22Rv1 (cell line): ENCODE results near the gene ACOXL.
"Not testable (repeated sequence)": the region's sequence is repeated elsewhere in the genome, so short reads cannot be mapped to it uniquely, and the experiment has no call there.

Source experiments
- H3K27ac ChIP-seq: fragments of 450-650 bp; 2 replicates; pipeline ENCODE4 v1.5.1; 2017
- CTCF ChIP-seq: fragments of 450-650 bp; IDR thresholded peaks from 2 replicates; pipeline ENCODE4 v1.5.1; 2017; ENCODE audit warnings: mild to moderate bottlenecking
- ZFX ChIP-seq: fragments of 450-650 bp; IDR thresholded peaks from 2 replicates; pipeline ENCODE4 v1.6.1; 2017; ENCODE audit warnings: antibody characterized with exemption, borderline replicate concordance

Gene ACOXL

GRCh38 chr2:110959198-110959597 lies 226.8 kb downstream of the ACOXL start:
- no peak overlapping the region for H3K27ac ChIP-seq
- TF ChIP-seq CTCF (no peak), ZFX (no peak)

GRCh38 chr2:110960281-110960680 lies 227.9 kb downstream of the ACOXL start:
- TF ChIP-seq ZFX = no peak
- TF ChIP-seq CTCF = no peak
- no peak overlapping the region for H3K27ac ChIP-seq

GRCh38 chr2:110960954-110961353 lies 228.6 kb downstream of the ACOXL start:
- TF ChIP-seq ZFX (no peak), CTCF (no peak)
- H3K27ac ChIP-seq = no peak overlapping the region

GRCh38 chr2:110961643-110962042 lies 229.3 kb downstream of the ACOXL start:
- H3K27ac ChIP-seq = not testable (repeated sequence)

GRCh38 chr2:110969696-110970095 lies 237.3 kb downstream of the ACOXL start:
- TF ChIP-seq CTCF (no peak), ZFX (no peak)
- H3K27ac ChIP-seq = no peak overlapping the region

- no peak for TF ChIP-seq CTCF
- TF ChIP-seq ZFX = no peak
These were observed 237.8 kb downstream of the ACOXL start for GRCh38 chr2:110970201-110970600.

GRCh38 chr2:110971811-110972210 lies 239.4 kb downstream of the ACOXL start:
- no peak for TF ChIP-seq ZFX
- no peak for TF ChIP-seq CTCF
- H3K27ac ChIP-seq = no peak overlapping the region

More at GRCh38 chr2:110970201-110970600, 237.8 kb downstream of the ACOXL start:
- H3K27ac ChIP-seq = no peak overlapping the region

GRCh38 chr2:110973262-110973661 lies 240.9 kb downstream of the ACOXL start:
- H3K27ac ChIP-seq = no peak overlapping the region
- no peak for TF ChIP-seq ZFX
- no peak for TF ChIP-seq CTCF
